ENCODE results near the gene MCM8. TPM values are rescaled to one million over a fixed set of nuclear protein-coding genes. Genes with fewer than 3 reads are reported as not detected.

Gene MCM8
- total and polyA plus RNA-seq, 2 experiments from 2014 or later: 10.6 to 30.4 TPM

GRCh38 chr20:6034134-6034969 is 83.9 kb downstream of the MCM8 start:
- H3K4me1 Mint-ChIP-seq: peaks cover 3% of the 10 kb centered on the region; the same call in 1 of the 3 replicates
- H3K36me3 Mint-ChIP-seq (ENCODE audit: low read depth): peaks cover 23% of the 10 kb centered on the region
- Histone ChIP-seq H3K27ac (ENCODE audit: low read depth) (no peak overlapping the region), H3K79me2 (replicated peaks; ENCODE audit: insufficient read depth) (no peaks in the 10 kb centered on the region; the same call in 1 of the 2 replicates), H2AFZ (no peak overlapping the region), H3F3A (replicated peaks; ENCODE audit: low read depth) (no peaks in the 10 kb centered on the region), H3K4me2 (no peak overlapping the region), H4K20me1 (replicated peaks; ENCODE audit: insufficient read depth) (peaks cover 23% of the 10 kb centered on the region), H3K4me1 (ENCODE audit: insufficient read depth) (peaks cover 7% of the 10 kb centered on the region), H3K36me3 (ENCODE audit: insufficient read depth) (peaks cover 17% of the 10 kb centered on the region), H3K4me3 (no peak overlapping the region), H3K9me2 (ENCODE audit: insufficient read depth) (no peaks in the 10 kb centered on the region), H3K27me3 (ENCODE audit: insufficient read depth) (no peaks in the 10 kb centered on the region)
- DNase-seq (ENCODE audit: low spot score) (no peak), ATAC-seq (no peak)
- no peak for TF ChIP-seq NANOG (IDR thresholded peaks at IDR 0.05; ENCODE audit: borderline replicate concordance)
- no peak for TF ChIP-seq CREB1 (CRISPR knock-in tag; IDR thresholded peaks at IDR 0.05; ENCODE audit: low read depth)
- no peak for TF ChIP-seq STAT1 (IDR thresholded peaks at IDR 0.05; ENCODE audit: unreplicated experiment)
- no peak for TF ChIP-seq ETS1 (IDR thresholded peaks at IDR 0.05)
- no peak for TF ChIP-seq ZNF331 (CRISPR knock-in tag; IDR thresholded peaks at IDR 0.05; ENCODE audit: low read depth)
- no peak for TF ChIP-seq REST (IDR thresholded peaks at IDR 0.05; ENCODE audit: unreplicated experiment)
- no peak for TF ChIP-seq ZNF114 (CRISPR knock-in tag; IDR thresholded peaks at IDR 0.05)
- TF ChIP-seq POLR2AphosphoS5 (IDR thresholded peaks at IDR 0.05; ENCODE audit: low read depth): no peak
- no peak overlapping the region for H3K27ac Mint-ChIP-seq
- no peaks in the 10 kb centered on the region for H3K27me3 Mint-ChIP-seq (ENCODE audit: insufficient read depth, low read depth, poor library complexity)
- H3K4me3 Mint-ChIP-seq: no peak overlapping the region
- no peaks in the 10 kb centered on the region for H3K9me3 Mint-ChIP-seq

GRCh38 chr20:6036213-6036612 is 85.8 kb downstream of the MCM8 start:
- H3K36me3 Mint-ChIP-seq (ENCODE audit: low read depth): peaks cover 37% of the 10 kb centered on the region
- peaks cover 7% of the 10 kb centered on the region for H3K4me1 ChIP-seq (ENCODE audit: insufficient read depth)
- peaks cover 22% of the 10 kb centered on the region for H4K20me1 ChIP-seq (replicated peaks; ENCODE audit: insufficient read depth)
- H3K27ac Mint-ChIP-seq: no peak overlapping the region
- no peaks in the 10 kb centered on the region for H3K27me3 ChIP-seq (ENCODE audit: insufficient read depth)
- no peak for ATAC-seq
- H3K79me2 ChIP-seq (replicated peaks; ENCODE audit: insufficient read depth): no peaks in the 10 kb centered on the region; the same call in 1 of the 2 replicates
- H3K4me3 Mint-ChIP-seq: no peak overlapping the region
- H3K27ac ChIP-seq (ENCODE audit: low read depth): no peak overlapping the region
- no peak overlapping the region for H3K4me3 ChIP-seq
- H3K9me2 ChIP-seq (ENCODE audit: insufficient read depth): no peaks in the 10 kb centered on the region
- no peak overlapping the region for H3K4me2 ChIP-seq
- DNase-seq (ENCODE audit: low spot score): no peak
- H3F3A ChIP-seq (replicated peaks; ENCODE audit: low read depth): no peaks in the 10 kb centered on the region
- no peak overlapping the region for H2AFZ ChIP-seq
- H3K4me1 Mint-ChIP-seq: peaks cover 3% of the 10 kb centered on the region; the same call in 1 of the 3 replicates
- H3K36me3 ChIP-seq (ENCODE audit: insufficient read depth): peaks cover 19% of the 10 kb centered on the region
- no peaks in the 10 kb centered on the region for H3K9me3 Mint-ChIP-seq
- peaks cover 5% of the 10 kb centered on the region for H3K27me3 Mint-ChIP-seq (ENCODE audit: insufficient read depth, low read depth, poor library complexity)
- TF ChIP-seq JUNB (IDR thresholded peaks at IDR 0.05; ENCODE audit: unreplicated experiment) (no peak), CTCF (conservative IDR thresholded peaks at IDR 0.05; ENCODE audit: low read depth in 2 of 2) (no peak)

All from GM23338 (cell line).